ENCODE results near the gene CLEC4A.
"Not testable (repeated sequence)": the region's sequence is repeated elsewhere in the genome, so short reads cannot be mapped to it uniquely, and the experiment has no call there.

CLEC4A gene

GRCh38 chr12:8134398-8134930 lies 11.0 kb downstream of the CLEC4A start:
- DNase-seq, result not testable (repeated sequence)

- DNase-seq, result not testable (repeated sequence)
Observed at GRCh38 chr12:8141647-8142046, 18.2 kb downstream of the CLEC4A start.

- DNase-seq, result no peak
Observed at GRCh38 chr12:8143261-8143660, 19.8 kb downstream of the CLEC4A start.

GRCh38 chr12:8145754-8146441 lies 22.5 kb downstream of the CLEC4A start:
- DNase-seq, result peak in 1 of 2 experiments; percentile 41

GRCh38 chr12:8146442-8146771 lies 23.0 kb downstream of the CLEC4A start:
- no peak for DNase-seq

- no peak for DNase-seq
Observed at GRCh38 chr12:8154526-8154925, 31.1 kb downstream of the CLEC4A start.

DNA sequence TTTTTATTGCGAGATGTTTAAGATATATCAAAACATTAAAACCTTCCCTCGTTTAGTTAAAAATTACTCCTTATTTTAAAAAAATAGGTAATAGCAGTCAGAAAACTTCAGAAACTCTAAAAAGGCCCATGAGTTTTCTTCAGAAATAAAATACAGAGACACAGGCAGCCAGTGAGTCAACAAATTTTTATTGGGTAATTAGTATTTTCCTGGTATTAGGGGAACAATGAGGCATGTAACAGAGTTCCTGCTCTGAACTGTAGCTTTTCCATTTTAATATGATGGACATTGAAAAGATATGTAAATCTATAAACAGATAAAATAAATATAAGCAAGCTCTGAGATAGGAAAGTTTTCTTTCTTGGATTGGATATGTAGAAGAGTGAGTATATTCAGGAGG lies 33.0 kb downstream of the CLEC4A start:
- no peak for DNase-seq

DNA sequence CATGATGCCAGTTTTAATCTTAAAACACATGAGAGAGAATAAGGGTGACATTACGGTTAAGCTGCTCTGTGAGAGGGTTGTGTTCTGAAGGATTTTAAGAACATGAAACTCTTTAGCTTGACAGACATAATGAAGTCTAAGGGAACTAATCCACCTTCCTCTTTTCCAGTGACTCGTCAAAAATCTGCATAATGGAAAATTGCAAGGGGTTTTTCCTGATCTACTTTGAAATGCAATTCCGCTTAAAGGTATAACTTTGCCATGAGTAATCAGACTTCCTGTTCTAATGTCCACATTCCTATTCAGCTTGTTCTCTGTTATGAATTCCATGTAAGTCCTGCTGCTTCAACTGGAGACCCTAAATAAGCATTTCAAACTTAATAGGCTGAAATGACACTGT lies 33.4 kb downstream of the CLEC4A start, which contains the start of gene ZNF705A:
TSS of gene ZNF705A (plus strand) at position 171 of the 400 bp plus-strand sequence. CDS start 15,611 bp downstream, outside the sequence.
- DNase-seq, result no peak

- DNase-seq, result no peak
Observed at GRCh38 chr12:8157484-8158198, 34.2 kb downstream of the CLEC4A start.

GRCh38 chr12:8172911-8173310 lies 49.5 kb downstream of the CLEC4A start:
- not testable (repeated sequence) for DNase-seq

DNA sequence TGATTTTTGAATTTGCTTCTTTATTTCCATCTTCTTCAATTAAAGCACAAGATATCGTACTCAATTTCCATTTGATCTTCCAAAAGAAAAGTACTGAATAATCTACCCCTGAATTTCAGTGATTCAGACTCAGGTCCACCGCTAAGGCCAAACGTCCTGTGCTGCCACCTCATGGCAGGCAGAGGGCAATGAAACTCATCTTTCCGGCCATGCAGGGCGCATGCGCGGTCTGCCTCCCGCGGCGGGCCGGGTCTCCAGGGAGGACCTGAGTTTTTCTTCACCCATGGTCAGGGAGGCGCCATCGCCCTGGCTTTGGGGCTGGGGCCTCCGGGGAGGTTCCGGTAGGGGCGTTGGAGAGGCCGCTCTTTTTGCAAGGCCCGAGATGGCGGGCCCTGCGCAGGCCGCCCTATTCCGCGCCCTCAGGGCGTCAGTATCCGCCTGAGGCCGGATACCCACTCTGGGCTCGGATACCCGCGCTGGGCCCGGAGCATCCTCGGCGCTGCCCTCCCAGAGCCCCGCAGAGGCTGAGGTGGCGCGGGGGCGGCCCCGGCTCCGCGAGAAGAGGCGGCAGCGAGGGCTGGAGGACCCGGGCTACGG lies 56.7 kb downstream of the CLEC4A start:
- peak; percentile 49 to 67 for DNase-seq

DNA sequence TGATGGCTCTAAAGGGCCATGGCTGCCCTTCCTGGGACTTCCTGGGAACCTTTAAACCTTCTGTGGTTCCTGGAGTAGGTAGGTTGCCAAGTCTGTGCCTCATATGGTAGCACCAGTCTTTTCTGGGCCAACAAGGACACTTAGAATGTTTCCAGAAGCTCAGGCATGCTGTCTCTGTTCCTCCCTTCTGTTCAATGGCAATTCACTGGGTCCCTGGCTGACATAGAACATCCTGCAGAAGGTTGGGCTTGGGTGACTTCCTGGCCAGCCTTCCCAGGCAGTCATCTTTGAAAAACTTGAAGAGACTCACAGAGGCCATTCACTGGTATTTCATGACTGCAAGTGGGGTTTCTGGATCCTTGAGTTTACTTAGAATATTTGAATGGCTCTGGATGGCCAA lies 57.9 kb downstream of the CLEC4A start:
- DNase-seq, result not testable (repeated sequence)

DNA sequence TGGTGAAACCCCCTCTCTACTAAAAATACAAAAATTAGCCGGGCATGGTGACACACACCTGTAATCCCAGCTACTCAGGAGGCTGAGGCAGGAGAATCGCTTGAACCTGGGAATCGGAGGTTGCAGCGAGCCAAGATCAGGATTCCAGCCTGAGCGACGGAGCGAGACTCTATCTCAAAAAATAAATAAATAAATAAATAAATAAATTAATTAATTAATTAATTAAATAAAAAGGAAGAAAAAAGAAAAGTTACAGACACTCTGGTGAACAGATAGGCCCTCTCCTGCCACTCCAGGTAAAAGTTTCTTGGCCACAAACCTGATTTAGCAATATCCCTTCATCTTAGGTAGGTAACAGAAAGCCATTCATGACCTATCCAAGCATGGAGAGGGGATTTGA lies 59.5 kb downstream of the CLEC4A start:
- not testable (repeated sequence) for DNase-seq

DNA sequence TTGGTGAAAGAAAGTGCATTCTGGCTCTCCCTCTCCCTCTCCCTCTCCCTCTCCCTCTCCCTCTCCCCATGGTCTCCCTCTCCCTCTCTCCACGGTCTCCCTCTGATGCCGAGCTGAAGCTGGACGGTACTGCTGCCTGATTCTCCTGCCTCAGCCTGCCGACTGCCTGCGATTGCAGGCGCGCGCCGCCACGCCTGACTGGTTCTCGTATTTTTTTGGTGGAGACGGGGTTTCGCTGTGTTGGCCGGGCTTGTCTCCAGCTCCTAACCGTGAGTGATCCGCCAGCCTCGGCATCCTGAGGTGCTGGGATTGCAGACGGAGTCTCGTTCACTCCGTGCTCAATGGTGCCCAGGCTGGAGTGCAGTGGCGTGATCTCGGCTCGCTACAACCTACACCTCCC lies 59.9 kb downstream of the CLEC4A start:
- not testable (repeated sequence) for DNase-seq

GRCh38 chr12:8184206-8184605 lies 60.8 kb downstream of the CLEC4A start:
- DNase-seq, result not testable (repeated sequence)

- DNase-seq, result not testable (repeated sequence)
Observed at GRCh38 chr12:8188088-8188487, 64.7 kb downstream of the CLEC4A start.
